ENCODE data around the gene PDE1C.

GRCh38 chr7:32001948-32002347 lies 68.3 kb downstream of the PDE1C start:
- TF ChIP-seq POLR2A (IDR thresholded peaks at IDR 0.05; ENCODE audit: low read depth, low read length), result no peak
- TF ChIP-seq TAF1 (IDR thresholded peaks at IDR 0.05; ENCODE audit: low read depth, low read length), result no peak
- TF ChIP-seq POLR2AphosphoS5 (IDR thresholded peaks at IDR 0.05; ENCODE audit: low read depth, low read length), result no peak
- TF ChIP-seq SPI1 (IDR thresholded peaks at IDR 0.05; ENCODE audit: low read depth, low read length), result no peak
- no peak for TF ChIP-seq POU2F2 (IDR thresholded peaks at IDR 0.05; ENCODE audit: low read depth, low read length)
- no peak for TF ChIP-seq PAX5 (IDR thresholded peaks at IDR 0.05; ENCODE audit: insufficient read depth, low read length, severe bottlenecking)

All from GM12891 (cell line).